NCI-H82 treated with DMSO at 0.1 percent for 48 hours (cell line): ENCODE results near the gene BPTF.
"Not testable (repeated sequence)": the region's sequence is repeated elsewhere in the genome, so short reads cannot be mapped to it uniquely, and the experiment has no call there.

Experiments
- DNase-seq: peaks from one replicate; lab custom pipeline; 2025; ENCODE audit not compliant: unreplicated experiment; lab: John Stamatoyannopoulos, UW

Gene BPTF, protein sequence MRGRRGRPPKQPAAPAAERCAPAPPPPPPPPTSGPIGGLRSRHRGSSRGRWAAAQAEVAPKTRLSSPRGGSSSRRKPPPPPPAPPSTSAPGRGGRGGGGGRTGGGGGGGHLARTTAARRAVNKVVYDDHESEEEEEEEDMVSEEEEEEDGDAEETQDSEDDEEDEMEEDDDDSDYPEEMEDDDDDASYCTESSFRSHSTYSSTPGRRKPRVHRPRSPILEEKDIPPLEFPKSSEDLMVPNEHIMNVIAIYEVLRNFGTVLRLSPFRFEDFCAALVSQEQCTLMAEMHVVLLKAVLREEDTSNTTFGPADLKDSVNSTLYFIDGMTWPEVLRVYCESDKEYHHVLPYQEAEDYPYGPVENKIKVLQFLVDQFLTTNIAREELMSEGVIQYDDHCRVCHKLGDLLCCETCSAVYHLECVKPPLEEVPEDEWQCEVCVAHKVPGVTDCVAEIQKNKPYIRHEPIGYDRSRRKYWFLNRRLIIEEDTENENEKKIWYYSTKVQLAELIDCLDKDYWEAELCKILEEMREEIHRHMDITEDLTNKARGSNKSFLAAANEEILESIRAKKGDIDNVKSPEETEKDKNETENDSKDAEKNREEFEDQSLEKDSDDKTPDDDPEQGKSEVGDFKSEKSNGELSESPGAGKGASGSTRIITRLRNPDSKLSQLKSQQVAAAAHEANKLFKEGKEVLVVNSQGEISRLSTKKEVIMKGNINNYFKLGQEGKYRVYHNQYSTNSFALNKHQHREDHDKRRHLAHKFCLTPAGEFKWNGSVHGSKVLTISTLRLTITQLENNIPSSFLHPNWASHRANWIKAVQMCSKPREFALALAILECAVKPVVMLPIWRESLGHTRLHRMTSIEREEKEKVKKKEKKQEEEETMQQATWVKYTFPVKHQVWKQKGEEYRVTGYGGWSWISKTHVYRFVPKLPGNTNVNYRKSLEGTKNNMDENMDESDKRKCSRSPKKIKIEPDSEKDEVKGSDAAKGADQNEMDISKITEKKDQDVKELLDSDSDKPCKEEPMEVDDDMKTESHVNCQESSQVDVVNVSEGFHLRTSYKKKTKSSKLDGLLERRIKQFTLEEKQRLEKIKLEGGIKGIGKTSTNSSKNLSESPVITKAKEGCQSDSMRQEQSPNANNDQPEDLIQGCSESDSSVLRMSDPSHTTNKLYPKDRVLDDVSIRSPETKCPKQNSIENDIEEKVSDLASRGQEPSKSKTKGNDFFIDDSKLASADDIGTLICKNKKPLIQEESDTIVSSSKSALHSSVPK (N-terminal part only)

DNA sequence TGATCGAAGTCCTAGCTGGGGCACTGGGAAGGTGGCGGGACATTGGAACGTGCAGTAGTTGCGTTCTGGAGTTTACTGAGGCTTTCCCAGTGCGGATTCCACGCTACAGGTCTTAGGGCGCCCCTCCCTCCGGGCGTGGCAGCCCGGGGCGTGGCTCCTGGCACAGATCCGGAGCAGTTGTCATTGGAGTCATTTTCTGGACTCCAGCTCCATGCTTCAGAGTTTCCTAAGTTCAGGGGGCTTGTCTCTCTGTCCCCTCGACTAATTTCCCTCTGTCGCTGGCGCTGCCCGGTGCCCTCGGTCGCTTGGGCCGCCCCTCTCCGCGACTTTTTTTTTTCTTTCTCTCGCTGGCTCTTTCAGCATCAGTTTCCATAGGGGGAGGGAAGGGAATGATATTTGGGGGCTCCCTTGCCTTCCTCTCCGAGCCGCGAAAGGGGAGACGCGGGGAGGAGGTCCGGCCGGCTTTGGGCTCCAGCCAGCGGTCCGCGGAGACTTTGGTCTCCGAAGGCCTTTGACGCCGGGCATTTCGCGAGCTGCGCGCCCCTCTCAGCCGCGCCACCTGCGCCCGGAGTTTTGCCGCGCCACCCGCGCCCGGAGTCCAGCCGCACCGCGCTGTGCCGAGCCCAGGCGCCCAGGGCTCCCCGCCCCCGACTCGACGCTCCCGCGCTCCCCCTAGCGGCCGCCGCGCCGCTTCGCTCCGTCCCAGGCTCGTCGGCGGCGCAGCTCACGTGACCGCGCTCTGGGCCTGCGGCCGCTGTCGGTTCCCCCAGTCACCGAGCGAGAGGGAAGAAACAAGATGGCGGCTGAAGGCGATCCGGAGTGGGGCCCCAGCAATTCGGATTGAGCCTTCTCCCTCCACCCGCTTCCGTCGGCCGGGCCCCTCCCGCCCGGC is at the start of gene BPTF:
Gene BPTF, plus strand, starts transcription at position 769 of the 892 bp plus-strand sequence. CDS start 222 bp downstream, outside the sequence.
- DNase-seq = peak; percentile 62

DNA sequence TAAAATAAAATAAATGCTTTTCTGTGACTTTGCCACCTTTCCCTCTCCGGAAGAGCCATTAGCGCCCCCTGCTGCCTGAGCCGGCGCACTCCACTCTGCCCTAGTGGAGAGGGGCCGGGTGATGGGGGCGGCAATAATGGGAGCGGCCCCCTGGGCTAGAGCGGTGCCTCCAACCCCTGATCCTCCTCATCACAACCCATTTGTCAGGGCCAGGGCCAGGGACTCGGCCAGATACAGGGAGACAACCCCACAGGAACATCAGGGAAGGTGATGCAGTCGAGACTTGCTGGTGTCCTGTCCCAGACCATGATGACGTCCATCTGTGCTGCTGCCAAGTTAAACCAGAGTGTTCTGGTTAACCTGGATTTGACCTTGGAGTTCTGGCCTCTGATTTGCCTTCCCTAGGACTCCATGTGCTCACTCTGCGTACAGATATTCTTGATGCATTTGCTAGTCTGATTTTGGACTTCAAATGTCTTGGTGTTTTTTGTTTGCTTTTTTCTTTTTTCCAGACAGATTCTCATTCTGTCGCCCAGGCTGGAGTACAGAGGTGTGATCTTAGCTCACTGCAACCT is 46.1 kb upstream of the BPTF start:
- peak; percentile 19 for DNase-seq

DNA sequence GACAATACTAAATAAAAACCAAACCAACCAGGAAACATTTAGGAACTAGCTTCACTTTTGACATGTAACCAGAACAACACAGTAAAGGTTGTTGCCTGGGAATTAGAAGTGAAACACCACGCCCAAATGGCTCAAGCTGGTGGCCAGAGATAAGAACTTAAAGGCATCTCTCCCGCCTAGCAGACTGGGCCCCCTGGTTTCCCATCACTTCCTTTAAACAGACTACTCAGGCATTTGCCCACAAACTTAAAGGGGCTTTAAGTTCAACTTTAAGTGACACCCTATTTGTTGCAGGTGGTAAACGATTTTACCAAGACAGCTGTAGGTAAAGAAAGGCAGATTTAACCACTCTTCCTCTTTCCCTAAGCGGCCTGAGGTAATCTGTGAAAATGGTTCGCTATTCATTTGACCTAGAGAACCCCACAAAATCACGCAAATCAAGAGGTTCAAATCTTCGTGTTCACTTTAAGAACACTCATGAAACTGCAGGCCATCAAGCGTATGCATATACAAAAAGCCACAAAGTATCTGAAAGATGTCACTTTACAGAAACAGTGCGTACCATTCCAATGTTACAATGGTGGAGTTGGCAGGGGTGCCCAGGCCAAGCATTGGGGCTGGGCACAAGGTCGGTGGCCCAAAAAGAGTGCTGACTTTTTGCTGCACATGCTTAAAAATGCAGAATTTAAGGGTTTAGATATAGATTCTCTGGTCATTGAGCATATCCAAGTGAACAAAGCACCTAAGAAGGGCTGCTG is 40.8 kb upstream of the BPTF start:
- no peak for DNase-seq

DNA sequence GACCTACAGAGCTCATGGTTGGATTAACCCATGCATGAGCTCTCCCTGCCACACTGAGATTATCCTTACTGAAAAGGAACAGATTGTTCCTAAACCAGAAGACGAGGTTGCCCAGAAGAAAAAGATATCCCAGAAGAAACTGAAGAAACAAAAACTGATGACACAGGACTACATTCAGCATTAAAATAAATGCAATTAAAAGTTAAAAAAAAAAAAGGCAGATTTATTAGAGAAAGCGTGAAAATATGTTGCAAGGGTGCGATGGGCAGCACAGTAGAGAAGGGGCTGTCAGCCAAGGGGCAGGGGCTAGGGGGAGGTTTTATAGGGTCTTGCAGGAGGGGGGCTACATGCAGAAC is 40.2 kb upstream of the BPTF start:
- DNase-seq = no peak

DNA sequence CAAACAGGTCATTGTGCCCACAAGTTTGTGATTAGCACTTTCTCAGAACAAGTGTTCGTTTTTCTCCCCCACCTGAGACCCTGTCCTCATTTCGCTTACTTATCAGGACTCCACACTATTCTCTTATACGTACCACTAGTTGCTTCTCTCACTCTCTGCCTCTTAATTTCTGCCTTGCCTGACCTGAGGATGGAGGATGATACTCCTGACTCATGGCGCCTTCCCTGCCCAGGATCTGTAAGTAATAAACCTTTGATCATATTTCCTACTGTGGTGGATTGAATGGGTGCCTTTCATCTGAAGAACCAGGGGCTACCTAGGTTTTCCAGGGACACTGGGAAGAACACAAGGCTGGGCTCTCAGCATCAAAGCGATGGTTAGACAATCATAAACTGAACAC is 39.8 kb upstream of the BPTF start:
- no peak for DNase-seq

DNA sequence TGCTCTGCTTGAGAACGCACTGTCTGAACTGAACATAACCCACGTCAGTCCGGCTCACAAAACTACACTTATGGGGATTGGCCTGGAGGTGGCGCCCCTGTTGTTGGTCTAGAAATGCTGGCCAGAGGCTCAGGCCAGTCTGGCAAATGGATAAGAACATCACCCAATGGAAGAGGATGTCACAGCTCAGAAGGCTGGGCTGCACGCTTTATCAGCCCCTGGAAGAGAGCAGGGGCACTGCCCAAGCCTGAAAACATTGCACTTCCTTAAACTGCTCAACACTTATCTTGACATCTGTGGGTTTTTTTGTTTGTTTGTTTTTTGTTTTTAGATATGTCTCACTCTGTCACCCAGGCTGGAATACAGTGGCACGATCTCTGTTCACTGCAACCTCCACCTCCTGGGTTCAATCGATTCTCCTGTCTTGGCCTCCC is 24.8 kb upstream of the BPTF start:
- peak; percentile 66 for DNase-seq

DNA sequence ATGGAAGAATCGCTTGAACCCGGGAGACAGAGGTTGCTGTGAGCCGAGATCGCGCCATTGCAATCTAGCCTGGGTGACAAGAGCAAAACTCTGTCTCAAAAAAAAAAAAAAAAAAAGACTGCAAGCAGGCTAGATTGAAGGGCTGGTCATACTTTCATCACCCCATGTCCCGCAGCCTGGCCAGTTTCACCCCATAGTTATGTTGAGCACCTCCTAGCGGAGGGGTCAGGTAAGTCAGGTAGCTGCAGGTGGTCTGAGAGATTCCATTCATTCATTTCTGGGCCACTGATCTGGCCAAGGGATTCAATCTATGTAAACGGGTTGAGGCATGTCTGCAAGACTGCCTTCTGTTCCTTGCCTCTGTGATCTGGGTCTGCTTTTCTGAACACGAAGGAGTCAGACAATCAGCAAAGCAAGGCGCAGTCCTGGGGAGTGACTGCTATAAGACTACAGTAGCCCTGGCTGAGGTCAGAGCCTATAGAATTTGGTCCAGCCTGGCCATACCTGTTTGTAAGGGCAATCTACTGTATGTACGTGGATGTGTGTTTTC is 23.6 kb upstream of the BPTF start:
- no peak for DNase-seq

DNA sequence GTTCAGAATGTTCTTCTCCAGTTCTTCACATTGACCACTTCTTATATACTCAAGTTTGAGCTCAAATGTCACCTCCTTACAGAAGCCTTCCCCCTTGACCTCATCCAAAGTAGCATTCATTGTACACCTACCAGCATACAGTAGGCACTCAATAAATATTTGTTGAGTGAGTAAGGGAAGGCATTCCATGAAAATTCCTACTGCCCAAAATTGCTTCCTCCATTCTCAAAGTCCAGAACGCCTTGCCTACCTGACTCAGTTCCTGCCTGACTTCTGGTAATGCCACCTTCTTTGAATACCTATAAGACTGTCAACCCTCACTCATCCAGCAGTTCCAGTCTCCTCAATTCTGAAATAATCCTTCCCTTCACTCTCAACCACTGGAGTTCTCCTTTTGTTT is 14.8 kb upstream of the BPTF start:
- no peak for DNase-seq

DNA sequence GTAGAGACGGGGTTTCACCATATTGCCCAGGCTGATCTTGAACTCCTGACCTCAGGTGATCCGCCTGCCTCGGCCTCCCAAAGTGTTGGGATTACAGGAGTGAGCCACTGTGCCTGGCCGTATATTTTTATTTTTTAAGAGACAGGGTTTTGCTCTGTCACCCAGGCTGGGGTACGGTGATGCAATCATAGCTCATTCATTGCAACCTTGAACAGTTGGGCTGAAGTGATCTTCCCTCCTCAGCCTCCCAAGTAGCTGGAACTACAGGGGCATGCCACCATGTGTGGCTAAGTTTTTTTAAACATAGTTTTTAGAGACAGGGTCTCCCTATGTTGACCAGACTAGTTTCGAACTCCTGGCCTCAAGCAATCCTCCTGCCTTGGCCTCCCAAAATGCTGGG is 12.9 kb upstream of the BPTF start:
- not testable (repeated sequence) for DNase-seq

DNA sequence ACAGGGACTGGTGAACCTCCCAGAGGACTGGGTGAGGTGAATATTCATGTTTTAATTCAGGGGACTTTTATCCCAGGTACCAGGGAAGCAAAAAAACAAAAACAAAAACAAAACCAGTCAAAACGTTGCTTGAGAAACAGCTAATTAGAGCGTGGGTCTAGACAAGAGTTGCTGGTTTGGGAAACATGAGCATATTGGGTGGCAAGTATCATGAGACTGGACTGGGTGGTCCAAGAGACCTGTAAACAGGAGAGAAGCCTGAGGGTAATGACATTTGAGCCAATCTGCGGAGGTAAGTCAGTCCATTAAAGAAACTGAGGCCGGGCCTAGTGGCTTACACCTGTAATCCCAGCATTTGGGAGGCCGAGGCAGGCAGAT is 11.5 kb upstream of the BPTF start:
- DNase-seq = no peak

DNA sequence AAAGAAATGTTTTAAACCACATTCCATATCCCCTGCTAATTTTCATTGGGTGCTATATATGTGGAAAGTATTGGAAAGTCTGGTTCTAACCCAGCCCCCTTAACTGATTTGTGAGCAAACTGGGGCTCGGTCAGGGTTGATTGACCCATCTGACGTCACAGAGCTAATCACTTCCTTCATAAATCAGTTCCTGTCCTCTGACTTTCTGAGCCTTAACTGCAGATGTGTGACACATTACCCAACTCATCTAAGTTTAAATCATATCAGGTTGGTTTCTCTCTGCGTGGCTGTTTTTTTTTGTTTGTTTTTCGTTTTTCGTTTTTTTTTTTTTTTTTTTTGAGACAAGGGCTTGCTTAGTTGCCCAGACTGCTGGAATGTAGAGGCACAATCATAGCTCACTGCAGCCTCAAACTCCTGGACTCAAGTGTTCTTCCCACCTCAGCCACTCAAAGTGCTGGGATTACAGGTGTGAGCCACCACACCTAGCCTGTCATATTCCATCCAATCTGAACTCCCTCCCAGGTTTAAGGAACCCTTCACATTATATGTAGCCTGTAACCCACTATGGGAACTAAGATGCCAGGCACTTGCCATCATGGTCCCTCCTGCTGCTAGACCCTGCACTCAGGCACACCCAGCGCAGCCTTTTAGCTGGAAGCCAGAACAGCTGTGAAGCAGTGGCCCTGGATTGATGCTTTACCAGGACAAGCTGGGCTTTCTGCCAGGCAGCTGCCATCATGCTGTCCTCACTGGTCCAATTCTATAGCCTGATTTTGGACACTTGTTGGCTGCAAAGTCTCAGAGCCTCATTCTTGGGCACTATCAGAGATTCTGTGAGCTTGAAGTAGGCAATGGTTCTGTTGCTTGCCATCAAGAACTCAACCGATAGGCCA is 6.9 kb upstream of the BPTF start:
- DNase-seq = no peak

DNA sequence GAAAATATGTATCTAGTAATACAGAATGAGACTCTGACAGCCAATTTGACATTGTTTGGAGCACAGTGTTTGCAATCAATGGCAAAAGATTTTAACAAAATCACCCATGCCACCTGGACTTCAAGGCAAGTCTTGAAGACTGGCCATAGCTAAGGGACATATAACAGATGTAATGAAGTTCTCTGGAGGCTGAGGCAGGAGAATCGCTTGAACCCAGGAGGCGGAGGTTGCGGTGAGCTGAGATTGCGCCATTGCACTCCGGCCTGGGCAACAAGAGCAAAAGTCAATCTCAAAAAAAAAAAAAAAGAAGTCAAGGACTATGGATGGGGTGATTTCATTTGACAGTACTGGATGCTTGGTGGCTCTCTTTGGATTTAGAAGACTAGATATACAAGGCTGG is 5.6 kb upstream of the BPTF start:
- DNase-seq = no peak

DNA sequence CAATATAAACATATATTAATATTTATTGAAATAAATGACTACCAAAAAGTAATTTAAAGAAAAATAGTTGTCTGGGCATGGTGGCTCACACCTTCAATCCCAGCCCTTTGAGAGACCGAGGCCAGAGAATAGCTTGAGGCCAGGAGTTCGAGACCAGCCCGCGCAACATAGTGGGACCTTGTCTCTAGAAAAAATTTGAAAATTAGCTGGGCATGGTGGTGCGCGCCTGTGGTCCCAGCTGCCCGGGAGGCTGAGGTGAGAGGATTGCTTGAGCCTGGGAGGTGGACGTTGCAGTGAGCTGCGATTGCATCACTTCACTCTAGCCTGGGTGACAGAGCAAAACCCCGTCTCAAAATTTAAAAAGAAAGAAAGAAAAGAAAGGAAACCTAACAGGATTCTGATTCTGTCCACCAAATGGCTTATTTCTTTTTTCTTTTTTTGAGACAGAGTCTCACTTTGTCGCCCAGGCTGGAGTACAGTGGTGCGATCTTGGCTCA is 3.4 kb upstream of the BPTF start:
- DNase-seq = no peak

DNA sequence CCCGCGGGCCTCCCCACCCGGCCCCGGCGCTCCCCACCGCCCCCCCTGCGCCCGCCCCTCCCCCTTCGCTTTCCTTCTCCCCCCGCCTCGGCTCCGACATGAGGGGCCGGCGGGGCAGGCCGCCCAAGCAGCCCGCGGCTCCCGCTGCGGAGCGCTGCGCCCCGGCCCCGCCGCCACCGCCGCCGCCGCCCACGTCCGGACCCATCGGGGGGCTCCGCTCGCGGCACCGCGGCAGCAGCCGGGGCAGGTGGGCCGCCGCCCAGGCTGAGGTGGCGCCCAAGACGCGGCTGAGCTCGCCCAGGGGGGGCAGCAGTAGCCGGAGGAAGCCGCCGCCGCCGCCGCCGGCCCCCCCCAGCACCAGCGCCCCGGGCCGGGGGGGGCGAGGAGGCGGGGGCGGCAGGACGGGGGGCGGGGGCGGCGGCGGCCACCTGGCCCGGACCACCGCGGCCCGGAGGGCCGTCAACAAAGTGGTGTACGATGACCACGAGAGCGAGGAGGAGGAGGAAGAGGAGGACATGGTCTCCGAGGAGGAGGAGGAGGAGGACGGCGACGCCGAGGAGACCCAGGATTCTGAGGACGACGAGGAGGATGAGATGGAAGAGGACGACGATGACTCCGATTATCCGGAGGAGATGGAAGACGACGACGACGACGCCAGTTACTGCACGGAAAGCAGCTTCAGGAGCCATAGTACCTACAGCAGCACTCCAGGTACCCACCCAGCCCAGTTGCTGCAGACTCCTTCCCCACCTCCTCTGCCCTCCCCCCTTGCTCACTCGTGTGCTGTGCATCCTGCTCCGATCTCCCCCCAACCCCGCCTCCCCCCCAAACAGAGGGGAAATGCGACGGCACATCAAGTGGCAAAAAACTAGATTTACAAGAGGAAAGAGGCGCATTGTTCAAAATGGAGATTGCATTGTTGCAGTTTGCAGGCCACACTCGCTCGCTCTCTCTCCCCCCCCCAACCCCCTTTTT is 611 bp downstream of the BPTF start:
- DNase-seq = not testable (repeated sequence)

DNA sequence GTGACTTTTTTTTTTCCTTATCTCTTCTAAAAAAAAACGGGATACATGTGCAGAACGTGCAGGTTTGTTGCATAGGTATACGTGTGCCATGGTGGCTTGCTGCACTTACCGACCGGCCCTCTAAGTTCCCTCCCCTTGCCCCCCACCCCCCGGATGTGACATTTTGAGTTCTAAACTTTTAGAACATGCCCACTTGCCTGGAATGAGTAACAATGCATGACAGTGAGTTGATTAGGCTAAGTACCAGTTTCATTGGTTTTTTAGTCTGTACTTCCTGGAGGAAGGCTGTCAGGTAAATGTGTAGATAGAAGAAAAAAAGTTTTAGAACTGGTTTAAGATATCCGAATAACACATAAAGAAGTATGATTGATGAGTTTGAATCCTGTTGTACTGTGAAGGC is 4.0 kb downstream of the BPTF start:
- DNase-seq = no peak

DNA sequence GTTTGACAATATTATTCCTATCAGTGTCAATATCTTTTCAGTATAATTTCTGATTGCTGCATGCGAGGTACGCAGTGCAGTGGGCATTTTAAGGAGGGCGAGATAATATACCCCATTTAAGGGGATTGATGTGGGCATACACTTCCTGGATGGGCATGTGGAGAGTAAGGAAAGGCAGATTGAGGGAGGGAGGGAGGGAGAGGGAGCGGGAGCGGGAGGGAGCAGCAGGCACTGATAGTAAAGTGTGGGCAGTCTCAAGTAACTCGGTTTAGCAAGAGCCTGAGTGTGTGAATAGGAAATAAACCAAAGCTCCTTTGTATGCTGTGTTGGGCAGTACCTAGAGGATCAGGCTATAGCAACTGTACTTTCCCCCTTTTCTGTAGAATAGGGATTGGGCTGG is 5.1 kb downstream of the BPTF start:
- no peak for DNase-seq

DNA sequence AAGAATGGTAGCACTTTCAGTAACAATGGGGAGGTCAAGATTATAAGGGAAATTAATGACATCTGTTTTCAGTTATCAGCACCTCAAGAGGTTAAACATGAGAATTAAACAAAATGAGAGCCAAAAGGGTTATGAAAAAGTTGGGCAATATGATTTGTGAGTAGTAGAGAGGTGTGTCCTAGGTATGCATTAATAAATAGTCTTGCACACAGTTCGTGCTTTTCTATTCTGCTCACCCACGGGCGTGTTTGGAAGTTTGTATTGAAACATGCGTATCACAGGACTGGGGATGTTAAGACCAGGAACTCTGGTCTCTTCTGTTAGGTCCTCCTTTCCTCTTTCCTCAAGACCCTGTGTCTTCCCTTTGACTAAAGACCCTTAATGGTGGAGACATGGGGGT is 6.0 kb downstream of the BPTF start:
- no peak for DNase-seq
